OCI-LY1 (cell line): ENCODE results near the gene NAA30.

Experiments used
- CTCF ChIP-seq: fragments of 200-600 bp; sonication (generic), shearing (Covaris generic); IDR thresholded peaks from 2 replicates; pipeline ENCODE4 v1.5.1; 2017; ENCODE audit warnings: mild to moderate bottlenecking, antibody characterized with exemption, low read length, moderate library complexity, mixed read lengths
- EZH2 ChIP-seq: fragments of 200-600 bp; sonication (generic), shearing (Covaris generic); IDR thresholded peaks from 2 replicates; pipeline ENCODE4 v1.8.0; 2017; ENCODE audit warnings: borderline replicate concordance, mixed run types, mild to moderate bottlenecking, antibody characterized with exemption, low read length, moderate library complexity, mixed read lengths

GRCh38 chr14:57383125-57383745 is 7.2 kb upstream of the NAA30 start:
- TF ChIP-seq CTCF (no peak), EZH2 (no peak)
